Caco-2 (cell line): Measurements from ENCODE around the gene LARP7. TPM values are rescaled to one million over a fixed set of nuclear protein-coding genes. Genes with fewer than 3 reads are reported as not detected.
"Not testable (repeated sequence)": the region's sequence is repeated elsewhere in the genome, so short reads cannot be mapped to it uniquely, and the experiment has no call there.

Source experiments
- BruUV-seq: library from RNA; stranded (reverse); fragments of 400-500 nt; replicated peaks from 2 replicates; lab custom pipeline; 2021; lab: Mats Ljungman, UMichigan
- CTCF ChIA-PET: fragments of 300-600 bp; sonication (Branson Sonifier 250); formaldehyde crosslinking; loops from one replicate; lab custom pipeline; 2022; ENCODE audit warnings: antibody characterized with exemption; lab: Charles Lee
- POLR2A ChIA-PET: fragments of 300-600 bp; sonication (Branson Sonifier 250); formaldehyde crosslinking; loops from one replicate; lab custom pipeline; 2022; ENCODE audit warnings: antibody characterized with exemption; lab: Charles Lee
- DNase-seq, 2 experiments: peaks; one replicate each; pipeline versions ENCODE4 v3.0.0 to v3.0.0-alpha.2; 2020 to 2022
- H3K27me3 ChIP-seq: replicated peaks from 2 replicates; pipeline ENCODE4 v1.6.0; 2011; ENCODE audit warnings: low read length; ENCODE audit not compliant: control insufficient read depth, insufficient read depth
- H3K36me3 ChIP-seq: 2 replicates; pipeline ENCODE4 v1.5.1; 2011; ENCODE audit warnings: low read length; ENCODE audit not compliant: control insufficient read depth, insufficient read depth
- H3K4me1 ChIP-seq: fragments of 250-450 bp; sonication (Bioruptor Pico); 2 replicates; pipeline ENCODE4 v1.5.1; 2020; ENCODE audit warnings: mild to moderate bottlenecking
- H3K4me3 ChIP-seq: 2 replicates; pipeline ENCODE4 v1.5.1; 2011; ENCODE audit warnings: low read depth, mild to moderate bottlenecking, control low read depth, low read length
- H3K9me3 ChIP-seq: fragments of 250-450 bp; sonication (Bioruptor Pico); 2 replicates; pipeline ENCODE4 v1.5.1; 2020; ENCODE audit warnings: mild to moderate bottlenecking, moderate library complexity
- H3K27ac Mint-ChIP-seq: one replicate; pipeline ENCODE4 v1.8.0; 2022; ENCODE audit warnings: mixed read lengths; ENCODE audit not compliant: unreplicated experiment
- H3K27me3 Mint-ChIP-seq: one replicate; pipeline ENCODE4 v1.8.0; 2022; ENCODE audit warnings: mixed read lengths; ENCODE audit not compliant: insufficient read depth, unreplicated experiment
- H3K36me3 Mint-ChIP-seq: one replicate; pipeline ENCODE4 v1.8.0; 2022; ENCODE audit warnings: mild to moderate bottlenecking, mixed read lengths; ENCODE audit not compliant: insufficient read depth, unreplicated experiment
- H3K4me1 Mint-ChIP-seq: one replicate; pipeline ENCODE4 v1.8.0; 2022; ENCODE audit warnings: low read depth, mixed read lengths; ENCODE audit not compliant: unreplicated experiment
- H3K4me3 Mint-ChIP-seq: one replicate; pipeline ENCODE4 v1.8.0; 2022; ENCODE audit warnings: mild to moderate bottlenecking, moderate library complexity, mixed read lengths; ENCODE audit not compliant: unreplicated experiment
- H3K9me3 Mint-ChIP-seq: one replicate; pipeline ENCODE4 v1.8.0; 2022; ENCODE audit warnings: mixed read lengths; ENCODE audit not compliant: unreplicated experiment
- intact Hi-C: fragments of 100-400 bp; cut with micrococcal nuclease; formaldehyde crosslinking; loops from one replicate; pipeline ENCODE4 v1.10.0; 2022; ENCODE audit not compliant: unreplicated experiment
- total RNA-seq: library from RNA; stranded (reverse); gene quantifications from 2 replicates; pipeline ENCODE4 v1.2.3, GENCODE V29; 2022
- TF ChIP-seq, protein P1 (sequence below), 2 experiments: fragments of 200-600 bp in 1 of 2; IDR thresholded peaks; 1 replicate in 1 of 2; 2 replicates in 1 of 2; pipeline versions ENCODE4 v1.5.1 to v1.8.0; 2011 to 2022; ENCODE audit warnings: antibody characterized with exemption in 1 of 2, control low read depth in 1 of 2, inconsistent platforms in 1 of 2, low read depth in 1 of 2, low read length in 1 of 2, mild to moderate bottlenecking in 1 of 2, moderate library complexity in 1 of 2; ENCODE audit not compliant: insufficient read depth in 1 of 2, severe bottlenecking in 1 of 2, unreplicated experiment in 1 of 2

Gene LARP7
- total RNA-seq, 1 experiment from 2014 or later = 38.0 TPM

DNA sequence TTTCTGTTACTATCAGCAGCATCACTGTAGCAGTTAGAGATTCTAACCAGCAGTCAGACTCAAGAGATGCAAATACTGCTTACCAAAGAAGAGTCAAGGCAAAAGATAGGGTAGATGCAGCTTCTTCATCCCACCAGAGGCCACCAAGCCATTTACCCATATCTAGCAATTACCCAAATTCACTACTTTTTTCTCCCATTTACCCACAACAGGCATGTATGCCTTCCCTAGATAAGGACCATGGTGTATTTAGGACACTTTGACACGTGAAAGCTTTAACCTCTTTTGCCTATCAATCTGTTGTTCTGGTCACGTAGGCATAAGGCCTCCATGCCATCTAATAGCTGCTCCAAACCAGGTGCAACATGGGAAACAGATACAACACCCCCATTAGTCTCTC lies 5.6 kb downstream of the LARP7 start:
- no peak overlapping the region for H3K4me3 ChIP-seq
- intact Hi-C loops = no loop called here
- Mint-ChIP-seq H3K9me3 (no peaks in the 10 kb centered on the region), H3K27me3 (no peaks in the 10 kb centered on the region), H3K27ac (no peak overlapping the region), H3K4me3 (no peak overlapping the region), H3K4me1 (peaks cover 7% of the 10 kb centered on the region), H3K36me3 (peaks cover 20% of the 10 kb centered on the region)
- no TSS peak for BruUV-seq
- POLR2A ChIA-PET = no interaction called here
- TF ChIP-seq, protein P1, sequence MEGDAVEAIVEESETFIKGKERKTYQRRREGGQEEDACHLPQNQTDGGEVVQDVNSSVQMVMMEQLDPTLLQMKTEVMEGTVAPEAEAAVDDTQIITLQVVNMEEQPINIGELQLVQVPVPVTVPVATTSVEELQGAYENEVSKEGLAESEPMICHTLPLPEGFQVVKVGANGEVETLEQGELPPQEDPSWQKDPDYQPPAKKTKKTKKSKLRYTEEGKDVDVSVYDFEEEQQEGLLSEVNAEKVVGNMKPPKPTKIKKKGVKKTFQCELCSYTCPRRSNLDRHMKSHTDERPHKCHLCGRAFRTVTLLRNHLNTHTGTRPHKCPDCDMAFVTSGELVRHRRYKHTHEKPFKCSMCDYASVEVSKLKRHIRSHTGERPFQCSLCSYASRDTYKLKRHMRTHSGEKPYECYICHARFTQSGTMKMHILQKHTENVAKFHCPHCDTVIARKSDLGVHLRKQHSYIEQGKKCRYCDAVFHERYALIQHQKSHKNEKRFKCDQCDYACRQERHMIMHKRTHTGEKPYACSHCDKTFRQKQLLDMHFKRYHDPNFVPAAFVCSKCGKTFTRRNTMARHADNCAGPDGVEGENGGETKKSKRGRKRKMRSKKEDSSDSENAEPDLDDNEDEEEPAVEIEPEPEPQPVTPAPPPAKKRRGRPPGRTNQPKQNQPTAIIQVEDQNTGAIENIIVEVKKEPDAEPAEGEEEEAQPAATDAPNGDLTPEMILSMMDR (IDR thresholded peaks at IDR 0.05; ENCODE audit: insufficient read depth in 1 of 2, low read depth in 1 of 2, low read length in 1 of 2, severe bottlenecking in 1 of 2, unreplicated experiment in 1 of 2) = no peak
- H3K4me1 ChIP-seq = peaks cover 7% of the 10 kb centered on the region; the same call in 1 of the 2 replicates
- no peaks in the 10 kb centered on the region for H3K9me3 ChIP-seq
- H3K36me3 ChIP-seq = no peaks in the 10 kb centered on the region; the same call in 1 of the 2 replicates
- no peaks in the 10 kb centered on the region for H3K27me3 ChIP-seq
- CTCF ChIA-PET = no interaction called here
- DNase-seq = no peak

DNA sequence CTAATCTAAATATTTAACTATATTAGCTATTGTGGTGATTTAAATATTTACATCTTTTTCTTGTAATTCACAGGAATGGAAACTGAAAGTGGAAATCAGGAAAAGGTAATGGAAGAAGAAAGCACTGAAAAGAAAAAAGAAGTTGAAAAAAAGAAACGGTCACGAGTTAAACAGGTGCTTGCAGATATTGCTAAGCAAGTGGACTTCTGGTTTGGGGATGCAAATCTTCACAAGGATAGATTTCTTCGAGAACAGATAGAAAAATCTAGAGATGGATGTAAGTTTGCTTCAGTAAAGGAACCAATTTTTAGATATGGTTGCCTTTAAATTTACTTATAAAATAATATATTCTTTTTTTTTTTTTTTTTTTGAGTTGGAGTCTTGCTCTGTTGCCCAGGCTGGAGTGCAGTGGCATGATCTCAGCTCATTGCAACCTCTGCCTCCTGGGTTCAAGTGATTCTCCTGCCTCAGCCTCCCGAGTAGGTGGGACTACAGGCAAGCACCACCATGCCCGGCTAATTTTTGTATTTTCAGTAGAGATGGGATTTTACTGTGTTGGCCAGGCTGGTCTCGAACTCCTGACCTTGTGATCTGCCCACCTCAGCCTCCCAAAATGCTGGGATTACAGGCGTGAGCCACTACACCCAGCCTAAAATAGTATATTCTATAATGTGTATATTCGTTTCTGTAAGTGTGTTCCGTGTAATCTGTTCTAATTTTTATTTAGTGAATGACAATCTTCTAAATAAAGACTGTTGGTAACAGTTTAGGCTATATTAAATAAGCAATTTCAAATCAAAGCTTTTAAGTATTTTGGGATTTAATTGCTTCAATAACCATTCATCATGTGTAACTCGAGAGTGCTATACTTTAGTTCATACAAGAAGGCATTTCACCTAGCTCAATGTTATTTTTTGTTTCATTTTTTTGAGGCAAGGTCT lies 7.9 kb downstream of the LARP7 start:
- H3K9me3 Mint-ChIP-seq, CTCF ChIA-PET, H3K9me3 ChIP-seq, DNase-seq, H3K4me1 ChIP-seq, intact Hi-C loops, POLR2A ChIA-PET, H3K4me1 Mint-ChIP-seq, BruUV-seq, H3K4me3 Mint-ChIP-seq, H3K27me3 Mint-ChIP-seq, H3K36me3 ChIP-seq, H3K27ac Mint-ChIP-seq, H3K4me3 ChIP-seq, H3K27me3 ChIP-seq: not testable (repeated sequence)
- H3K36me3 Mint-ChIP-seq = peaks cover 26% of the 10 kb centered on the region

DNA sequence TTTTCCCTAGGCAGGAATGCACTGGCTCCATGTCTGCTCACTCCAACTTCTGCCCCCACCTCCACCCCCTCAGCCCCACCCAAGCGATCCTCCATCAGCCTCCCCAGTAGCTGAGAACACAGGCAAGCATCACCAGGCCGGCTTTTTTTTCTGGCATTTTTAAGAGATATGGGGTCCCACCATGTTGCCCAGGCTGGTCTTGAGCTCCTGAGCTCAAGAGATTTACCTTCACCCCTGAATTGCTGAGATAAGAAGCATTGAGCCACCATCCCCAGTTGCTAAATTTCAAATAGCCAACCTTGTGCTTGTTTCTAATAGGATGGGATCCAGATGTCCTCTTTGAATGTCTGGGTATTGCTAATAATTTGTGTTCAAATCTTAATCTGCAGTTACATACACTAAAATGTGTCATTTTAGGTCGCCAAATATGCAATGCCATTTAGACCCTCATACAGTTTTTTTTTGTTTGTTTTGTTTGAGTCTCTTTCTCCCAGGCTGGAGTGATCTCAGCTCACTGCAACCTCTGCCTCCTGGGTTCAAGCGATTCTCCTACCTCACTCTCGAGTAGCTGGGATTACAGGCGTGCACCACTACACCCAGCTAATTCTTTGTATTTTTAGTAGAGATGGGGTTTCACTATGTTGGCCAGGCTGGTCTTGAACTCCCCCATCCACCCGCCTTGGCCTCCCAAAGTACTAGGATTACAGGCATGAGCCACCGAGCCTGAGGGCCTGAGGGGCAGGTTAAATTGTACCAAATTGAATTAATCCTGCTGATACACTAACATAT lies 8.8 kb downstream of the LARP7 start:
- intact Hi-C loops = no loop called here
- Histone ChIP-seq H3K27me3 (no peaks in the 10 kb centered on the region), H3K36me3 (no peaks in the 10 kb centered on the region; the same call in 1 of the 2 replicates), H3K4me3 (no peak overlapping the region), H3K9me3 (no peaks in the 10 kb centered on the region), H3K4me1 (no peaks in the 10 kb centered on the region)
- Mint-ChIP-seq H3K27me3 (no peaks in the 10 kb centered on the region), H3K4me3 (no peak overlapping the region), H3K36me3 (peaks cover 26% of the 10 kb centered on the region), H3K9me3 (no peaks in the 10 kb centered on the region), H3K4me1 (peaks cover 7% of the 10 kb centered on the region), H3K27ac (no peak overlapping the region)
- TF ChIP-seq, protein P1 (IDR thresholded peaks at IDR 0.05; ENCODE audit: insufficient read depth in 1 of 2, low read depth in 1 of 2, low read length in 1 of 2, severe bottlenecking in 1 of 2, unreplicated experiment in 1 of 2) = no peak
- ChIA-PET POLR2A (no interaction called here), CTCF (no interaction called here)
- no peak for DNase-seq
- BruUV-seq = no TSS peak
